ENCODE results near the gene C5orf46.

C5orf46 gene

GRCh38 chr5:147939431-147940114 is 33.2 kb upstream of the C5orf46 start:
- Histone ChIP-seq H3K9ac (ENCODE audit: low read depth, low read length) (no peak overlapping the region), H3K4me2 (ENCODE audit: insufficient read depth, low read length) (no peak overlapping the region), H4K20me1 (ENCODE audit: insufficient read depth, low read length) (no peaks in the 10 kb centered on the region), H2AFZ (ENCODE audit: low read depth, low read length) (no peak overlapping the region), H3K36me3 (ENCODE audit: insufficient read depth, low read length) (no peaks in the 10 kb centered on the region), H3K4me1 (ENCODE audit: insufficient read depth, low read length) (no peaks in the 10 kb centered on the region), H3K27me3 (ENCODE audit: insufficient read depth, low read length, poor library complexity) (no peaks in the 10 kb centered on the region), H3K4me3 (ENCODE audit: low read depth in 1 of 2, low read length in 2 of 2) (no peak overlapping the region), H3K79me2 (ENCODE audit: insufficient read depth, low read length) (no peaks in the 10 kb centered on the region), H3K27ac (ENCODE audit: low read length) (no peak overlapping the region), H3K9me3 (ENCODE audit: insufficient read depth, low read length, severe bottlenecking) (no peaks in the 10 kb centered on the region)
- ATAC-seq (ENCODE audit: insufficient read depth, low read depth) (no peak), DNase-seq (no peak)
- TF ChIP-seq EZH2 (IDR thresholded peaks at IDR 0.05; ENCODE audit: borderline replicate concordance, low read depth, low read length, severe bottlenecking) (no peak), CTCF (IDR thresholded peaks at IDR 0.05; ENCODE audit: borderline replicate concordance, extremely low read depth, low read length, poor library complexity, severe bottlenecking) (no peak)

- Histone ChIP-seq H3K9ac (ENCODE audit: low read depth, low read length) (no peak overlapping the region), H4K20me1 (ENCODE audit: insufficient read depth, low read length) (no peaks in the 10 kb centered on the region), H3K27ac (ENCODE audit: low read length) (no peak overlapping the region), H3K36me3 (ENCODE audit: insufficient read depth, low read length) (no peaks in the 10 kb centered on the region), H3K4me2 (ENCODE audit: insufficient read depth, low read length) (no peak overlapping the region), H3K79me2 (ENCODE audit: insufficient read depth, low read length) (no peaks in the 10 kb centered on the region), H3K9me3 (ENCODE audit: insufficient read depth, low read length, severe bottlenecking) (no peaks in the 10 kb centered on the region), H3K4me1 (ENCODE audit: insufficient read depth, low read length) (no peaks in the 10 kb centered on the region), H3K4me3 (ENCODE audit: low read depth in 1 of 2, low read length in 2 of 2) (no peak overlapping the region), H2AFZ (ENCODE audit: low read depth, low read length) (no peak overlapping the region), H3K27me3 (ENCODE audit: insufficient read depth, low read length, poor library complexity) (peaks cover 2% of the 10 kb centered on the region)
- peak; percentile 31 for TF ChIP-seq CTCF (IDR thresholded peaks at IDR 0.05; ENCODE audit: borderline replicate concordance, extremely low read depth, low read length, poor library complexity, severe bottlenecking)
- TF ChIP-seq EZH2 (IDR thresholded peaks at IDR 0.05; ENCODE audit: borderline replicate concordance, low read depth, low read length, severe bottlenecking), result no peak
- ATAC-seq (ENCODE audit: insufficient read depth, low read depth) (no peak), DNase-seq (no peak)
Measured at GRCh38 chr5:147935032-147935431, 28.7 kb upstream of the C5orf46 start.

- H3K27ac ChIP-seq (ENCODE audit: low read length), result no peak overlapping the region
- H3K27me3 ChIP-seq (ENCODE audit: insufficient read depth, low read length, poor library complexity), result peaks cover 2% of the 10 kb centered on the region
- H3K4me3 ChIP-seq (ENCODE audit: low read depth in 1 of 2, low read length in 2 of 2), result no peak overlapping the region
- no peaks in the 10 kb centered on the region for H3K36me3 ChIP-seq (ENCODE audit: insufficient read depth, low read length)
- DNase-seq (no peak), ATAC-seq (ENCODE audit: insufficient read depth, low read depth) (no peak)
- TF ChIP-seq CTCF (IDR thresholded peaks at IDR 0.05; ENCODE audit: borderline replicate concordance, extremely low read depth, low read length, poor library complexity, severe bottlenecking) (no peak), EZH2 (IDR thresholded peaks at IDR 0.05; ENCODE audit: borderline replicate concordance, low read depth, low read length, severe bottlenecking) (no peak)
- no peak overlapping the region for H3K4me2 ChIP-seq (ENCODE audit: insufficient read depth, low read length)
- H3K9ac ChIP-seq (ENCODE audit: low read depth, low read length), result no peak overlapping the region
- H2AFZ ChIP-seq (ENCODE audit: low read depth, low read length), result no peak overlapping the region
- H3K9me3 ChIP-seq (ENCODE audit: insufficient read depth, low read length, severe bottlenecking), result no peaks in the 10 kb centered on the region
- H3K79me2 ChIP-seq (ENCODE audit: insufficient read depth, low read length), result no peaks in the 10 kb centered on the region
- no peaks in the 10 kb centered on the region for H3K4me1 ChIP-seq (ENCODE audit: insufficient read depth, low read length)
- H4K20me1 ChIP-seq (ENCODE audit: insufficient read depth, low read length), result no peaks in the 10 kb centered on the region
Measured at GRCh38 chr5:147930769-147931168, 24.4 kb upstream of the C5orf46 start.
